ENCODE results near the gene IL1RN. TPM values are rescaled to one million over a fixed set of nuclear protein-coding genes. Genes with fewer than 3 reads are reported as not detected.

IL1RN gene
- total and polyA plus RNA-seq, 2 of the 8 experiments (the other 6 are each of a cell fraction or from before 2014, with no cell fraction given), result not detected

- TF ChIP-seq SIN3A (conservative IDR thresholded peaks at IDR 0.05 in 1 of 2, IDR thresholded peaks at IDR 0.05 in 1 of 2; ENCODE audit: low read depth in 1 of 2, low read length in 2 of 2) (0 out of 4 replicates have a peak, but pooled peaks of 1 of the 2 experiments have one; percentile 50), CHD1 (IDR thresholded peaks at IDR 0.05; ENCODE audit: low read depth, low read length) (no peak), MAX (IDR thresholded peaks at IDR 0.05) (peak; percentile 84), RFX5 (IDR thresholded peaks at IDR 0.05; ENCODE audit: borderline replicate concordance, low read depth, low read length) (peak; percentile 52; the same call in 1 of the 2 replicates)
Observed at GRCh38 chr2:113164930-113165585, 37.7 kb downstream of the IL1RN start (continued).

Data from H1 (cell line).